Mesenchymal stem cell (in vitro differentiated cells and primary cell): ENCODE measurements around the gene PARP15.
A peak's percentile ranks its signal among the peaks of the same experiment; 100 is the strongest.

Experiments used
- DNase-seq: peaks from one replicate; pipeline ENCODE4 v3.0.0-alpha.2; 2013
- H2AFZ ChIP-seq: one replicate; pipeline ENCODE4 v1.6.1; 2013; ENCODE audit warnings: low read depth, mild to moderate bottlenecking, control low read depth, inconsistent platforms, low read length, moderate library complexity
- H2AK5ac ChIP-seq: 2 replicates; pipeline ENCODE4 v1.6.1; 2013; ENCODE audit warnings: low read length, moderate library complexity, mild to moderate bottlenecking, inconsistent platforms; ENCODE audit not compliant: severe bottlenecking
- H2BK120ac ChIP-seq: one replicate; pipeline ENCODE4 v1.6.1; 2013; ENCODE audit warnings: low read depth, mild to moderate bottlenecking, inconsistent platforms, low read length, moderate library complexity
- H2BK12ac ChIP-seq, 2 experiments: one replicate each; pipeline ENCODE4 v1.6.1; 2013; ENCODE audit warnings: inconsistent platforms in 2 of 2, low read length in 2 of 2, mild to moderate bottlenecking in 2 of 2, moderate library complexity in 2 of 2, control low read depth in 1 of 2
- H2BK15ac ChIP-seq: one replicate; pipeline ENCODE4 v1.6.1; 2013; ENCODE audit warnings: mild to moderate bottlenecking, low read depth, inconsistent platforms; ENCODE audit not compliant: poor library complexity, severe bottlenecking
- H2BK5ac ChIP-seq: 2 replicates; pipeline ENCODE4 v1.6.1; 2013; ENCODE audit warnings: low read depth, mild to moderate bottlenecking, low read length, control low read depth, inconsistent platforms; ENCODE audit not compliant: poor library complexity, severe bottlenecking
- H3K14ac ChIP-seq, 2 experiments: one replicate each; pipeline ENCODE4 v1.6.1; 2013; ENCODE audit warnings: inconsistent platforms in 2 of 2, low read length in 2 of 2, control low read depth in 1 of 2, mild to moderate bottlenecking in 1 of 2, moderate library complexity in 1 of 2
- H3K18ac ChIP-seq, 2 experiments: one replicate each; pipeline ENCODE4 v1.6.1; 2013; ENCODE audit warnings: inconsistent platforms in 2 of 2, low read length in 2 of 2, control low read depth in 1 of 2, low read depth in 1 of 2, mild to moderate bottlenecking in 1 of 2
- H3K23ac ChIP-seq, 2 experiments: one replicate each; pipeline ENCODE4 v1.6.1; 2013; ENCODE audit warnings: inconsistent platforms in 2 of 2, low read length in 2 of 2, mild to moderate bottlenecking in 2 of 2, moderate library complexity in 2 of 2, control low read depth in 1 of 2
- H3K27ac ChIP-seq: 2 replicates; pipeline ENCODE4 v1.5.1; 2013; ENCODE audit warnings: mild to moderate bottlenecking, moderate library complexity, low read length, control low read depth, inconsistent platforms; ENCODE audit not compliant: poor library complexity, severe bottlenecking
- H3K27me3 ChIP-seq, 2 experiments: 2 replicates each; pipeline versions ENCODE4 v1.6.1 to v1.7.0; 2013; ENCODE audit warnings: low read length in 2 of 2, mild to moderate bottlenecking in 2 of 2, moderate library complexity in 2 of 2, control low read depth in 1 of 2, inconsistent platforms in 1 of 2; ENCODE audit not compliant: control insufficient read depth in 1 of 2, insufficient read depth in 1 of 2
- H3K36me3 ChIP-seq, 2 experiments: 2 replicates each; pipeline versions ENCODE4 v1.6.1 to v1.7.0; 2013; ENCODE audit warnings: low read length in 2 of 2, control low read depth in 1 of 2, inconsistent platforms in 1 of 2, low read depth in 1 of 2, mild to moderate bottlenecking in 1 of 2; ENCODE audit not compliant: insufficient read depth in 2 of 2, control insufficient read depth in 1 of 2
- H3K4ac ChIP-seq, 2 experiments: one replicate each; pipeline ENCODE4 v1.6.1; 2013; ENCODE audit warnings: inconsistent platforms in 2 of 2, low read length in 2 of 2, mild to moderate bottlenecking in 2 of 2, moderate library complexity in 2 of 2, control low read depth in 1 of 2, low read depth in 1 of 2
- H3K4me1 ChIP-seq: 2 replicates; pipeline ENCODE4 v1.6.1; 2013; ENCODE audit warnings: low read depth, low read length, control low read depth; ENCODE audit not compliant: control insufficient read depth, insufficient read depth
- H3K4me2 ChIP-seq: 2 replicates; pipeline ENCODE4 v1.6.1; 2013; ENCODE audit warnings: low read length, mild to moderate bottlenecking, inconsistent platforms; ENCODE audit not compliant: poor library complexity, severe bottlenecking
- H3K4me3 ChIP-seq, 2 experiments: 2 replicates each; pipeline versions ENCODE4 v1.5.1 to v1.7.0; 2013; ENCODE audit warnings: low read length in 2 of 2, mild to moderate bottlenecking in 2 of 2, control low read depth in 1 of 2, low read depth in 1 of 2; ENCODE audit not compliant: insufficient read depth in 1 of 2
- H3K79me1 ChIP-seq: replicated peaks from 2 replicates; pipeline ENCODE4 v1.6.1; 2013; ENCODE audit warnings: mild to moderate bottlenecking, control low read depth, low read length, inconsistent platforms; ENCODE audit not compliant: poor library complexity, severe bottlenecking
- H3K9ac ChIP-seq: 2 replicates; pipeline ENCODE4 v1.7.0; 2013; ENCODE audit warnings: mild to moderate bottlenecking, low read length, moderate library complexity
- H3K9me3 ChIP-seq: 2 replicates; pipeline ENCODE4 v1.7.0; 2013; ENCODE audit warnings: mild to moderate bottlenecking, low read length; ENCODE audit not compliant: control insufficient read depth
- H4K8ac ChIP-seq: one replicate; pipeline ENCODE4 v1.6.1; 2013; ENCODE audit warnings: inconsistent platforms, mild to moderate bottlenecking, low read length, moderate library complexity
- H4K91ac ChIP-seq: one replicate; pipeline ENCODE4 v1.6.1; 2013; ENCODE audit warnings: mild to moderate bottlenecking, low read length, inconsistent platforms
- WGBS: methylation state at CpG from one replicate; pipeline ENCODE4 v1.1.7; 2013; ENCODE audit warnings: mixed read lengths; 5-methylcytosine and 5-hydroxymethylcytosine counted together

PARP15 gene

DNA sequence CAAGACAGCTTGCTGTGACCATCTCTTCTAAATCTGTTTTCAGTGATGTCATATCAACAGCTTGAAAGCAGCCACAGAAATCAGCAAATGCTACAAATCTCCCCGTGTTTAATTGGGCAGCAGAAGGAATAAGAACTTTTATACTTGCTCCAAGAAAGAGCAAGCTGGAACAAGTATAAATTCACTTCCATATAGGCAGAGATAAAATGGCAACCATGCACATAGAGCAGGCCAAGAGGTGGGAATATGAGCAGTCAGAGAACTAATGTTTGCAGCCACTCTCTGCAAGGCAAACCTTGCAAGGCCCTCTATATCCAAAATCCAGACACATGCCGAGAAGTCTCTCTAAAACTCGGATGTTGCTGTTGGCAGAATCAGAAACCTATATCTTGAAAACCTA is 29.4 kb upstream of the PARP15 start:
- Histone ChIP-seq H4K8ac (no peak overlapping the region), H3K4ac (no peak overlapping the region), H3K4me3 (no peak overlapping the region), H3K9me3 (no peaks in the 10 kb centered on the region), H3K79me1 (peaks cover under 1% of the 10 kb centered on the region), H3K4me1 (no peaks in the 10 kb centered on the region), H3K27me3 (no peaks in the 10 kb centered on the region), H3K9ac (no peak overlapping the region), H3K4me2 (no peak overlapping the region), H2AFZ (no peak overlapping the region), H3K14ac (no peak overlapping the region), H2BK12ac (no peak overlapping the region), H2BK120ac (no peak overlapping the region), H3K23ac (no peak overlapping the region), H2AK5ac (no peak overlapping the region), H2BK15ac (no peak overlapping the region), H2BK5ac (no peak overlapping the region), H4K91ac (no peak overlapping the region), H3K36me3 (peaks cover 9 to 88% of the 10 kb centered on the region in 2 experiments), H3K27ac (no peak overlapping the region), H3K18ac (no peak overlapping the region)
- no peak for DNase-seq
- 94% methylated on average over 3 of the region's 3 CpGs for WGBS

DNA sequence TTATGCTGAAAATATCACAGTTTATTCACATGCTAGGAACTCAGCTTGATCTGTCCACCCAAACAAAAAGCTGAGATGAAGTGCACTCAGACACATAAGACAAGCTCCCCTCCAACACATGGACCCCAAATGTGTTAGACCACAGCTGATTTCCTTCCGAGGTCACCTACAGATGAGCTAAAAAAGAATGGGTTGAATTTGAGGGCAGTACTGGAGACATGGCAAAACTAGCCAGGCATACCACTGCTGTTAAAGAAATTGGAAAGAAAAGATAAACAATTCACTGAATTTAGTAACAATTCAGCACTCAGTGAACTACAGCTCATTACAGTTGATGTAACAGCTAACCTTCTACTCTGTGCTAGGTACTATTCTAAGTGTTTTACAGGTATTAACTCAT is 28.8 kb upstream of the PARP15 start:
- no CpG with 5 or more reads among the region's 1 CpG for WGBS
- no peak overlapping the region for H3K4me3 ChIP-seq
- no peaks in the 10 kb centered on the region for H3K27me3 ChIP-seq
- DNase-seq, result no peak
- no peak overlapping the region for H3K14ac ChIP-seq
- H2BK120ac ChIP-seq, result no peak overlapping the region
- H3K27ac ChIP-seq, result no peak overlapping the region
- no peak overlapping the region for H2AK5ac ChIP-seq
- no peak overlapping the region for H2AFZ ChIP-seq
- H3K79me1 ChIP-seq, result peaks cover 2% of the 10 kb centered on the region
- no peak overlapping the region for H3K18ac ChIP-seq
- no peak overlapping the region for H3K9ac ChIP-seq
- H3K4ac ChIP-seq, result no peak overlapping the region
- peaks cover 9 to 91% of the 10 kb centered on the region in 2 experiments for H3K36me3 ChIP-seq
- no peak overlapping the region for H2BK15ac ChIP-seq
- no peak overlapping the region for H4K91ac ChIP-seq
- no peaks in the 10 kb centered on the region for H3K4me1 ChIP-seq
- H4K8ac ChIP-seq, result no peak overlapping the region
- H2BK5ac ChIP-seq, result no peak overlapping the region
- H3K9me3 ChIP-seq, result no peaks in the 10 kb centered on the region
- no peak overlapping the region for H2BK12ac ChIP-seq
- no peak overlapping the region for H3K23ac ChIP-seq
- H3K4me2 ChIP-seq, result no peak overlapping the region

DNA sequence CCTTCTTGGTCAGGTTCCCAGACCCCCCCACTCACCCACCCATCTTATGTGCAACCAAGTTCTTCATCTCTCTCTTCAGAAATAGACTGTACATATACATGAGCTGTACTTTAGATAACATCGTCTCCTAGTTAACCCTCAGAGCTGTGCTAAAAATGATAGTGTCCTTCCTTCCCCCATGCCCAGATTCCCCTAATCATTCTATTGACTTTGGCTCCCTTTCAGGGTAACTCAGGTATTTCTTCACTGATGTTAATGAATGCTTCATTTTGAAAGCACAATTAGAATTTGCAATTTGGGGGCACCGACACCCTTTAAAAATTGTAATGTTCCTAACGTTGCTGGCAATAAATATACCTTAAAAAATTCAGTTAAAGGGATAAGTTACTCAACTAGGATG is 24.3 kb upstream of the PARP15 start:
- Histone ChIP-seq H4K8ac (no peak overlapping the region), H3K4me1 (peaks cover 3% of the 10 kb centered on the region), H2AK5ac (no peak overlapping the region), H3K9me3 (no peaks in the 10 kb centered on the region), H3K27ac (no peak overlapping the region), H2AFZ (no peak overlapping the region), H3K4ac (no peak overlapping the region), H2BK15ac (no peak overlapping the region), H3K36me3 (peaks cover 15 to 98% of the 10 kb centered on the region in 2 experiments), H2BK120ac (no peak overlapping the region), H3K27me3 (no peaks in the 10 kb centered on the region), H3K4me2 (no peak overlapping the region), H2BK5ac (no peak overlapping the region), H3K14ac (no peak overlapping the region), H3K9ac (no peak overlapping the region), H2BK12ac (no peak overlapping the region), H4K91ac (no peak overlapping the region), H3K23ac (no peak overlapping the region), H3K79me1 (peaks cover 6% of the 10 kb centered on the region), H3K18ac (no peak overlapping the region), H3K4me3 (no peak overlapping the region)
- no peak for DNase-seq
- WGBS, result 100% methylated on average over 1 of the region's 3 CpGs

DNA sequence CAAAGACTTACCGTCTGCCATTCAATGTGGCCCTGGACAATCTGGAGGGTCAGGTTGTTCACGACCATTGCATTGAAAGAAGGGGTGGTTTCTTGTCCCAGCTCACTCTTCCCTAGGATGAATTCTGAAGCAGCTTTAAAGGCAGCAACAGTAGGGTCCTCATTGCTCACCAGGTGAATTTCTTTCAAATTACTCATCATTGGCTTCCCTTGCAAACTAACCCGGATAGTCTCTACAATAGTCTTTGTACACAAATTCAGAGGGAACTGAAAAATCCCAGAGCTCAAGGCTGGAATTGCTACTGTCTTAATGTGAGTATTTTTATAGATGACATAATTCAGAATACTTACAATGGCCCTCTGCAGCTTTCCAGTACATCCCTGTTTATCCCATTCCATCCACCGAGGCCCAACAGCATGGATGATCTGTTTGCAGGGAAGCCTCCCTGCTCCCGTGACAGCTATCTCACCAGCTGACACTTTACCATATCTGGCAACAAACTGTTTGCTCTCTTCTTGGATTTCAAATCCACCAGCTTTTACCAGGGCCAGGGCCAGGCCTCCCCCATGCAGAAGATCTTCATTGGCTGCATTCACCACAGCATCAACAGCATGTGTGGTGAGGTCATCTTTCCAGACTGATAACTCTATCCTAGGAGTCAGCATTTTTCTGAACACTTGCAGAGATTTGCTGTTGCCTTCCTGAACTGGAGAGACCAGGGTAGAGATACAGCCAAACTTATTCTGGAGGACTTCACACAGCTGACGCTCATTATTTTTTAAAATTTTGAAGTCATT is 22.0 kb upstream of the PARP15 start:
- no peak overlapping the region for H3K4ac ChIP-seq
- H4K8ac ChIP-seq, result no peak overlapping the region
- no peak for DNase-seq
- no peak overlapping the region for H3K9ac ChIP-seq
- no peak overlapping the region for H2BK15ac ChIP-seq
- no peak overlapping the region for H2BK5ac ChIP-seq
- H4K91ac ChIP-seq, result no peak overlapping the region
- peaks cover 3% of the 10 kb centered on the region for H3K4me1 ChIP-seq
- no peak overlapping the region for H2AFZ ChIP-seq
- no peak overlapping the region for H3K18ac ChIP-seq
- H2BK12ac ChIP-seq, result no peak overlapping the region
- WGBS, result 90% methylated on average over 5 of the region's 6 CpGs
- no peak overlapping the region for H3K14ac ChIP-seq
- no peaks in the 10 kb centered on the region for H3K9me3 ChIP-seq
- peaks cover 7% of the 10 kb centered on the region for H3K79me1 ChIP-seq
- H3K23ac ChIP-seq, result no peak overlapping the region
- no peak overlapping the region for H2BK120ac ChIP-seq
- no peak overlapping the region for H2AK5ac ChIP-seq
- H3K4me2 ChIP-seq, result no peak overlapping the region
- peaks cover 15 to 96% of the 10 kb centered on the region in 2 experiments for H3K36me3 ChIP-seq
- no peaks in the 10 kb centered on the region for H3K27me3 ChIP-seq
- H3K4me3 ChIP-seq, result no peak overlapping the region
- H3K27ac ChIP-seq, result peak overlapping the region; percentile 35
